Calu3 (cell line): ENCODE data around the gene FYN. TPM values are rescaled to one million over a fixed set of nuclear protein-coding genes. Genes with fewer than 3 reads are reported as not detected.

Source experiments
- BruUV-seq: library from RNA; stranded (reverse); fragments of 400-500 nt; replicated peaks from 2 replicates; lab custom pipeline; 2021; lab: Mats Ljungman, UMichigan
- CTCF ChIA-PET: fragments of 300-600 bp; sonication (Branson Sonifier 250); formaldehyde crosslinking; loops from one replicate; lab custom pipeline; 2022; ENCODE audit warnings: antibody characterized with exemption; lab: Charles Lee
- DNase-seq: peaks from one replicate; pipeline ENCODE4 v3.0.0; 2022
- H3K27ac Mint-ChIP-seq: one replicate; pipeline ENCODE4 v1.8.0; 2022; ENCODE audit warnings: mixed read lengths; ENCODE audit not compliant: unreplicated experiment
- H3K27me3 Mint-ChIP-seq: one replicate; pipeline ENCODE4 v1.8.0; 2022; ENCODE audit warnings: mixed read lengths; ENCODE audit not compliant: unreplicated experiment
- H3K36me3 Mint-ChIP-seq: one replicate; pipeline ENCODE4 v1.8.0; 2022; ENCODE audit warnings: mild to moderate bottlenecking, moderate library complexity, mixed read lengths; ENCODE audit not compliant: insufficient read depth, unreplicated experiment
- H3K4me1 Mint-ChIP-seq: one replicate; pipeline ENCODE4 v1.8.0; 2022; ENCODE audit warnings: mild to moderate bottlenecking, low read depth, mixed read lengths; ENCODE audit not compliant: unreplicated experiment
- H3K4me3 Mint-ChIP-seq: one replicate; pipeline ENCODE4 v1.8.0; 2022; ENCODE audit warnings: mild to moderate bottlenecking, low read depth, moderate library complexity, mixed read lengths; ENCODE audit not compliant: unreplicated experiment
- H3K9me3 Mint-ChIP-seq: one replicate; pipeline ENCODE4 v1.8.0; 2022; ENCODE audit warnings: low read depth, mixed read lengths; ENCODE audit not compliant: unreplicated experiment
- intact Hi-C: fragments of 100-400 bp; cut with micrococcal nuclease; formaldehyde crosslinking; loops from one replicate; pipeline ENCODE4 v1.10.0; 2022; ENCODE audit not compliant: unreplicated experiment
- total RNA-seq: library from RNA; stranded (reverse); gene quantifications from 2 replicates; pipeline ENCODE4 v1.2.3, GENCODE V29; 2022
- TF ChIP-seq, protein P1 (sequence below): fragments of 200-600 bp; IDR thresholded peaks from one replicate; pipeline ENCODE4 v1.8.0; 2022; ENCODE audit warnings: antibody characterized with exemption; ENCODE audit not compliant: unreplicated experiment

Gene FYN
- total RNA-seq, 1 experiment from 2014 or later, result 61.0 TPM

DNA sequence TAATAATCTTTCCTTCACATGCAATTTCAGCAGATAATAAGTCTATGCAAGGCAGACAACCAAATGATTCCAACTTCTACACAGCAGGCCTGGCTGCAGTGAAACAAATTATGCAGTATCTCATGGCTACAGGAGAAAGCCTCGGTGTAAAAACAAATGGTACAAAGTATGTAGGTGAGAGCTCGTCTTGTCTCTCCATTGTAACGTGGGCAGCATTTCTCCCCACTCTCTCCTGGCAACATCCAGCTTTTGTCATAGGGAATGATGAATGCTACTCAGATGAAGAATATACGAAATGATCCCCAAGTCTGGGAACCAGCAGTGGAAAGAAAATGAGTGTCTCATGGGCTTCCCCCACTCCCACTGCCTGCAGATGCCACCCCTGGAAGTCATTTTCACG, 32.4 kb downstream of the FYN start:
- no TSS peak for BruUV-seq
- H3K27ac Mint-ChIP-seq, result no peak overlapping the region
- H3K4me3 Mint-ChIP-seq, result no peak overlapping the region
- CTCF ChIA-PET, result interaction anchor here (1.5 kb wide), 1 partner anchor 13 kb away, joined by 3 read pairs; no protein-coding TSS in a partner anchor
- no peaks in the 10 kb centered on the region for H3K27me3 Mint-ChIP-seq
- H3K4me1 Mint-ChIP-seq, result peaks cover 33% of the 10 kb centered on the region
- intact Hi-C loops, result no loop called here
- no peaks in the 10 kb centered on the region for H3K9me3 Mint-ChIP-seq
- no peak for DNase-seq
- H3K36me3 Mint-ChIP-seq, result no peaks in the 10 kb centered on the region
- TF ChIP-seq, protein P1, sequence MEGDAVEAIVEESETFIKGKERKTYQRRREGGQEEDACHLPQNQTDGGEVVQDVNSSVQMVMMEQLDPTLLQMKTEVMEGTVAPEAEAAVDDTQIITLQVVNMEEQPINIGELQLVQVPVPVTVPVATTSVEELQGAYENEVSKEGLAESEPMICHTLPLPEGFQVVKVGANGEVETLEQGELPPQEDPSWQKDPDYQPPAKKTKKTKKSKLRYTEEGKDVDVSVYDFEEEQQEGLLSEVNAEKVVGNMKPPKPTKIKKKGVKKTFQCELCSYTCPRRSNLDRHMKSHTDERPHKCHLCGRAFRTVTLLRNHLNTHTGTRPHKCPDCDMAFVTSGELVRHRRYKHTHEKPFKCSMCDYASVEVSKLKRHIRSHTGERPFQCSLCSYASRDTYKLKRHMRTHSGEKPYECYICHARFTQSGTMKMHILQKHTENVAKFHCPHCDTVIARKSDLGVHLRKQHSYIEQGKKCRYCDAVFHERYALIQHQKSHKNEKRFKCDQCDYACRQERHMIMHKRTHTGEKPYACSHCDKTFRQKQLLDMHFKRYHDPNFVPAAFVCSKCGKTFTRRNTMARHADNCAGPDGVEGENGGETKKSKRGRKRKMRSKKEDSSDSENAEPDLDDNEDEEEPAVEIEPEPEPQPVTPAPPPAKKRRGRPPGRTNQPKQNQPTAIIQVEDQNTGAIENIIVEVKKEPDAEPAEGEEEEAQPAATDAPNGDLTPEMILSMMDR, result no peak

DNA sequence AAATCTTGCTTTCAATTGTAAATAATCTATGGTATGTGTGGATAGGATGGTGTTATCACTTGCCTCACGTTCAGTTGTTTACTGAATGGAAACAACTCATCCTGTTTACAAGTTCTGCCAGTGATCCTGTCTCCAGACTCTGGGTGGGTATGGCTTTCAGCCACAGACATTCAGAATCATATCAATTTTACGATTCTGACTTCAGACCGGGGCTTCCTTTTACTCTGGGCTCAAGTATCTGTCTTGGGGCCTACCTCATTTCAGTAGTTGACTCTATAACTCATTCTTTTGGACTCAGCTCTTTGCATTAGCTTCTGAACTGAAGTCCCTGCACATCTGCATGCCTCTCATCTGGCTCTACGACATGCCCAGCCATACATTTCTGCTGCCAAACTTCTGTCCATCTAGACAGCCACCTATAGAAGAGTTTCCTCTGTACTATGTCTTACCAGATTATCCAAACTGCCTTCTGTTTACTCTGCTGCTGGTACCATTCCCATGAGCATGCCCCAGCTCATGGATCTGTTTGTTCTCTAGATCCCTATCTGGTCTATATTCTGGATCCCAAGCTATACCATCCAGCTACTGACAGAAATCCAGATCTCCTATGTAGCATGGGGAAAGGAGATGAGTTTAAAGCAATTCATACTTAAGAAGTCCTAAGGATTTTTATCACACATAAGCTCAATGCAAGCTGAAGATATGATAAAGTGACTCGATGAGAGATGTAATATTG, 34.3 kb downstream of the FYN start:
- H3K27me3 Mint-ChIP-seq, result no peaks in the 10 kb centered on the region
- no peak for DNase-seq
- CTCF ChIA-PET, result no interaction called here
- H3K36me3 Mint-ChIP-seq, result no peaks in the 10 kb centered on the region
- no peaks in the 10 kb centered on the region for H3K9me3 Mint-ChIP-seq
- peaks cover 30% of the 10 kb centered on the region for H3K4me1 Mint-ChIP-seq
- intact Hi-C loops, result no loop called here
- no peak overlapping the region for H3K27ac Mint-ChIP-seq
- H3K4me3 Mint-ChIP-seq, result no peak overlapping the region
- TF ChIP-seq, protein P1, result no peak
- BruUV-seq, result no TSS peak

DNA sequence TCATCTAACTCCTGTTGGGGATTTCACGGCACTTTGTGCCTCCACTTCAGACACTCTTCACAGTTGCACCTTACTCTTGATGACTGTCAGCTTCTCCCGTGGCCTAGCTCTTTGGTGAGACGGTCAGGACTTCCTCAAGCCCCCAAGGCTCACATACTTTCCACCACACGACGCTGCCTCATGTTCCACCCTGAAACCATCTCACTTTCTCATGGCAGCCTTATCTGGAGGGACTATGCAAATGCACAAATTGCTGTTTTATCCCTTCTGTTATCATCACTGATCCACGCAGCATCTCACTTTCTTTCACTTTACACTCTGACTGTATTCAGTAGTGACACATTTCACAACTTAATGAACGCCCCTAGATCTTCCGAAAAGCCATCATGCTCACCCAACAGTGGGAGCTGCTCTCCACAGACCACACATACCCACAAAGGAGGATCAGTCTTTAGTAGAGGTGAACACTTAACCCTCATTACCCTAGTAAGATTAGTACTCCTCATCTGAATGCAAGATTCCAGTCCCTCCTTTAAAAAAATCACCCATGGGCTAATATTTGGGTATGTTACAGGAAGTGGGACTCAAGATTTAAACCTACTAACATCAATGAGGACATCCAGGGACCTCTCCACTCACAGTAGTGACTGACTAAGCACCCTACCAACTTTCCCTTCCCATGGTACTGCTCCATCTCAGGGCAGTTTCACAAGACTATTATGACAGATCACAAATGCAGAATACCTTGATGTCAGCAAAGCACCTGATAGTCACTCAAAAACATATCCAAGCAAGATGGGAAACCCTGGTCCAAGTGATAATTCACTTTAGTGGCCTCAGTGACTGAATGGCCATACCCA, 35.4 kb downstream of the FYN start:
- Mint-ChIP-seq H3K4me1 (peaks cover 30% of the 10 kb centered on the region), H3K36me3 (no peaks in the 10 kb centered on the region), H3K27ac (no peak overlapping the region), H3K4me3 (no peak overlapping the region), H3K27me3 (no peaks in the 10 kb centered on the region), H3K9me3 (no peaks in the 10 kb centered on the region)
- DNase-seq, result no peak
- TF ChIP-seq, protein P1, result no peak
- no TSS peak for BruUV-seq
- CTCF ChIA-PET, result no interaction called here
- intact Hi-C loops, result no loop called here

DNA sequence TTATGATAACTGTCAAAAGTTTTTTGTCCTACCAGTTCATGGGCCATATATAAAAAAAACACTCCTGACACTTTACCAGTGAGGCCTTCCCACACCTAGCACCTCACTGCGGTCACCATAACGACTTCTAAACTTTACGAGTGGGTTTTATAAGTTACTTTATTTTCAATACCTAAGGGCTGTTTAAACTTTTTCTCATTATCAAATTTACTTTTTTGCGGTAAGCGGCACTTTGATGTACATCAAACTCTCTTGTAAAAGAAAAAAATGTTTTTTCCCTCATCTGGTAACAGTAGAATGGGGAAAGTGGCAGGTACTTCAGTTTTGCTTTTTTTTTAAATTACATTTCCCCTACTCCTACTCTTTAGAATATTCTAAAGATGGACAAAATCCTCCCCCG, 36.2 kb downstream of the FYN start:
- no peak overlapping the region for H3K27ac Mint-ChIP-seq
- no peaks in the 10 kb centered on the region for H3K36me3 Mint-ChIP-seq
- CTCF ChIA-PET, result no interaction called here
- DNase-seq, result no peak
- no peak overlapping the region for H3K4me3 Mint-ChIP-seq
- TF ChIP-seq, protein P1, result no peak
- no peaks in the 10 kb centered on the region for H3K27me3 Mint-ChIP-seq
- H3K4me1 Mint-ChIP-seq, result peaks cover 30% of the 10 kb centered on the region
- intact Hi-C loops, result no loop called here
- no TSS peak for BruUV-seq
- no peaks in the 10 kb centered on the region for H3K9me3 Mint-ChIP-seq
